Measurements from ENCODE around the gene CCDC174. TPM values are rescaled to one million over a fixed set of nuclear protein-coding genes. Genes with fewer than 3 reads are reported as not detected.

Gene CCDC174
- total RNA-seq (2021) (11.3 to 16.0 TPM (median 13.8 TPM) in 3 replicates), Bru-seq, nascent RNA (percentile 87 among the genes with signal in this experiment)
- long read RNA-seq, experiment 1, transcript CCDC174-202 (11 exons, 2,942 nt), result major isoform, 60 of 64 reads
- long read RNA-seq, experiment 1, partial matches to known transcripts, result 1 of 64 reads
- long read RNA-seq, experiment 1, other reads (novel, unspliced or antisense), result 2 of 64 reads
- long read RNA-seq, experiment 2, transcript CCDC174-202 (11 exons, 2,942 nt), result major isoform, 13 of 16 reads
- long read RNA-seq, experiment 2, partial matches to known transcripts, result 2 of 16 reads
- long read RNA-seq, experiment 2, other reads (novel, unspliced or antisense), result 1 of 16 reads
- long read RNA-seq, experiment 3, transcript CCDC174-202 (11 exons, 2,942 nt), result major isoform, 33 of 38 reads
- long read RNA-seq, experiment 3, partial matches to known transcripts, result 1 of 38 reads
- long read RNA-seq, experiment 3, other reads (novel, unspliced or antisense), result 3 of 38 reads

- Mint-ChIP-seq H3K9me3 (no peaks in the 10 kb centered on the region; the same call in 1 of the 2 replicates), H3K4me3 (peak within 1 kb of the TSS; percentile 97), H3K4me1 (peaks cover 10% of the 10 kb centered on the region), H3K27ac (peak within 1 kb of the TSS; percentile 100), H3K27me3 (ENCODE audit: low read depth) (peaks cover 9% of the 10 kb centered on the region), H3K36me3 (peaks cover 14% of the 10 kb centered on the region)
- peak; percentile 89 for DNase-seq (ENCODE audit: low spot score)
- ChIA-PET CTCF (interaction anchor here (0.7 to 2.3 kb wide), 10 partner anchors 50 to 477 kb away, joined by 3 to 10 read pairs (median 4); no protein-coding TSS in a partner anchor), POLR2A (interaction anchor here (0.5 to 1.2 kb wide), 3 partner anchors 15 to 414 kb away, joined by 3 to 4 read pairs (median 3); partner anchors contain the start of gene MRPS25)
- peak; percentile 98 for ATAC-seq
- TF ChIP-seq CDX4 (CRISPR knock-in tag; IDR thresholded peaks at IDR 0.05; ENCODE audit: borderline replicate concordance) (no peak), TEAD1 (CRISPR knock-in tag; IDR thresholded peaks at IDR 0.05) (peak; percentile 87; the same call in 1 of the 2 replicates), ZMAT4 (CRISPR knock-in tag; IDR thresholded peaks at IDR 0.05) (no peak), ETV6 (CRISPR knock-in tag; IDR thresholded peaks at IDR 0.05) (peak; percentile 96; the same call in 1 of the 2 replicates), E2F4 (CRISPR knock-in tag; IDR thresholded peaks at IDR 0.05; ENCODE audit: borderline replicate concordance, low read depth) (no peak), OVOL2 (CRISPR knock-in tag; IDR thresholded peaks at IDR 0.05; ENCODE audit: borderline replicate concordance) (no peak), MAX (CRISPR knock-in tag; IDR thresholded peaks at IDR 0.05) (peak; percentile 57), ZNF396 (CRISPR knock-in tag; IDR thresholded peaks at IDR 0.05; ENCODE audit: borderline replicate concordance) (peak; percentile 60; the same call in 1 of the 2 replicates), ZSCAN18 (CRISPR knock-in tag; IDR thresholded peaks at IDR 0.05) (no peak), ATF6 (CRISPR knock-in tag; IDR thresholded peaks at IDR 0.05) (no peak), RORB (CRISPR knock-in tag; IDR thresholded peaks at IDR 0.05) (no peak), ZNF232 (CRISPR knock-in tag; IDR thresholded peaks at IDR 0.05) (no peak), SP1 (CRISPR knock-in tag; conservative IDR thresholded peaks at IDR 0.05) (peak; percentile 84), HMGA2 (CRISPR knock-in tag; IDR thresholded peaks at IDR 0.05) (no peak), ARID4B (CRISPR knock-in tag; IDR thresholded peaks at IDR 0.05; ENCODE audit: borderline replicate concordance) (peak; percentile 60; the same call in 1 of the 2 replicates), CREB1 (CRISPR knock-in tag; IDR thresholded peaks at IDR 0.05) (no peak), ZNF263 (CRISPR knock-in tag; IDR thresholded peaks at IDR 0.05; ENCODE audit: low read depth) (no peak), RELA (CRISPR knock-in tag; IDR thresholded peaks at IDR 0.05; ENCODE audit: borderline replicate concordance) (no peak), FOXK1 (CRISPR knock-in tag; IDR thresholded peaks at IDR 0.05) (peak; percentile 98), PRDM15 (CRISPR knock-in tag; IDR thresholded peaks at IDR 0.05) (peak; percentile 37; the same call in 1 of the 2 replicates)
Observed at GRCh38 chr3:14651440-14652251, at the start of gene CCDC174. Gene CCDC174, plus strand, starts transcription at chr3:14651762. Its CDS starts 75 bp downstream, at chr3:14651837.
